ENCODE measurements around the gene AKAP12.

AKAP12 gene

GRCh38 chr6:151236668-151237401 lies 2.9 kb upstream of the AKAP12 start:
- DNase-seq: no peak

GRCh38 chr6:151240036-151240685 lies 394 bp downstream of the AKAP12 start:
- DNase-seq: peak; percentile 56

DNA sequence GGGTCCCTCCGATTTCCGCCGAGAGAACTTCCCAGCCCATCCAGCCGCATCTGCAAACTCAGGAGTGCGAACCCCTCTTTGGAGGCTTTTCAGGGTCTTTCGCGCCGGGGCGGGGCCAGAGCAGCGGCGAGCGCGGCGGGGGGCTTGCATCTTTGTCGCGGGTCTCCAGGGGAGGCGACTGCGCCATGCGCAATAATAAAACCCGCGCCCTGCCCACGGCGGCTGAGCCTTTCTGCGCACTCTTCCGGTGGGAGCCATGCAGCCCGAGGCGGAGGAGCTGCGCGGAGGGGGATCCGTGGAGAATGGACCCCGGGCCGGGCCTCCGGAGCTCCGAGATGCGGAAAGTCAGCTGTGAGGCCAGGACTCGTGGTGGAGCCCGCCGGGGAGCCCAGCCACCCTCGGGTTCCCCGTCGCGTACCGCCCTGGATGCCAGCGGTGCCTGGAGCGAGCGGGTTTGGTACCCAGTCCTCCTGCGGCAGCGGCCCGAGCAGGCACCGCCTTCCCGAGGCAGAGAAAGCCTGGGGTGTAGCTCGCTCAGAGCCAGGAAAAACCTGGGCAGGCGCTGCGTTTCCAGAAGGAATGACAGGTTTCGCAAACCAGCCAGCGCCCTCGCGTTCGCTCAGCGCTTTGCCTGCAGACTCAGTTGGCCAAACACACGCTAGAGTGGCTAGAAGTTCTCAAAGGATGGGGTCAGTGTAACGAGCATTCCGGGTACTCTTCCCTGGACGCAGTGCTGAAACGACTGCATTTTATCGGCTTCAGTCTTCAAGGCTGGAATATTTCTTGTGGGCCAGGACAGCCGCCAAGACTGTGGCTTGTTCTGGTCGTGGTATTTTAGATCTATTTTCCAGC lies 1.2 kb downstream of the AKAP12 start:
- peak; percentile 34 for DNase-seq

- DNase-seq: no peak
These were observed 2.1 kb downstream of the AKAP12 start for GRCh38 chr6:151241853-151242252.

DNA sequence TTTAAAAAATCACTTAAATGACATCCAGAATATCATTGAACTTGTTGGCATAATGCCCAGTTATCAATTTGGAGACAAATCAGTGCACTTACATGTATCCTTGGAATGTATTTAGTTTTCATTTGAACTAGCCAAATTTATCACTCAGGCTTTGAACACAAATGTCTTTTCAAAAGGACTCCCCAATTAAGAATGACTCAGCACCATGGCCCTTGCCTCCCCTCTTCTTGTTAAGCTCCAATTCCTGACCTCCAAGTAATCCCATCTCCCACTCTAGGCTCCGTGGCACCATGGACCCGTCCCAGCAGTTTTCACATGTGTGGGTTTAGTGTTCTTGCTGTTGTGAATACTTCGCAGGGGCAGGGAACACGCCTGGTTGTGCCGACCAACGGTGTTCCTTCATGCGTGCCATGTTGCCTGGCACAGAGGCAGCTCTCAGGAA lies 2.7 kb downstream of the AKAP12 start:
- DNase-seq: no peak

DNA sequence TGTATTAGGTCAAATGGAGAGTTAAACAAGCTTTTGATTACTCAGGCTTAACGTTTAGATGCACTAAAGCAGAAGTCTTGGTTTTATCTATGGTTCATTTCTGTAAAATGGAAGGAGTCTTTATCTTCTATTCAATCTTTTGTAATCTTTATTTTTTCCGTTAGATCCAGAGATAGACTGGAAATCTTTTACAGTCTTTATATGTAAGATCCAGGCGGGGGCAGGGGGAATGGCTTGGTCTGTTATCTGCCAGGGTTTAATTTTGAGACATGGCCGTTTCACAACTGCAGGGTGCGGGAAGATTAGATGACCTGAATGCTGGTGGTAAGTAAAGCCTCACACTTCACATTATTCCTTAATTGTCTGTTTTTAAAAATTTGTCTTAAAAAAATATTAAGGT lies 3.7 kb downstream of the AKAP12 start:
- DNase-seq: no peak

GRCh38 chr6:151247490-151247889 lies 7.7 kb downstream of the AKAP12 start:
- no peak for DNase-seq

DNA sequence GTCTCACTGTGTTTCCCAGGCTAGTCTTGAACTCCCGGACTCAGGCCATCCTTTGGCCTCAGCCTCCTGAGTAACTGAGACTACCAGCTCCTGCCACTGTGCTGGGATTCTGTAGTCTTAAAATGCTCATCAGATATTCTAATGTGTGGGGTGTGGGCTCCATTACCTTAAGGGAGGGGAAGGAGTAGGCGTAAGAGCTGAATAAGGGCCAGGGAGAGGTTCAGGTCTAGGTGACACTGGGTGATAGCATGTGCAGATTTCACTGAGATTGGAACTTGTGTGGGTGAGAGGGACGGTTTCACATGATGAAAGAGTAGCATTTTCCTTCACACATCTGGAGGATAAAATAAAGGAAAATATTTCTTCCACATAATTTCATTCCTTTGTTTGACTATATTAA lies 8.5 kb downstream of the AKAP12 start:
- DNase-seq: no peak

DNA sequence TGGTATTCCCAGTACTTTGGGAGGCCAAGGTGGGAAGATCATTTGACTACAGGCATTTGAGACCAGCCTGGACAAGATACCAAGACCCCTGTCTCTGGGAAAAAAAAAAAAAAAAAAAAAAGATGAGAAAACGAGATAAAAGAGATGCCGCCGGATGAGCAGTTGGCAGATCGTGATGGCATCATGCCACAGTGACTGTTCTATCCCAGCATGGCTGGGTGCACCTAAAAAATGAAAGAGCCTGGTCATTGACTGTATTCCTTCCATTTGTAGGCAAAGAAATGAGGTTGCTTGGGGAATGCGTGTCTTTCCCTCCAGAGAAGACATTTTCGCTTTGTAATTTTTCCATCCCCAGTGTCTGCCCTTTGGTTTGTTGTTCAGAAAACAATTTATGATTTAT lies 12.9 kb downstream of the AKAP12 start:
- DNase-seq: no peak

- DNase-seq: no peak
These were observed 14.8 kb downstream of the AKAP12 start for GRCh38 chr6:151254451-151255081.

- no peak for DNase-seq
These were observed 16.0 kb downstream of the AKAP12 start for GRCh38 chr6:151255811-151256210.

- no peak for DNase-seq
These were observed 18.2 kb downstream of the AKAP12 start for GRCh38 chr6:151257985-151258445.

DNA sequence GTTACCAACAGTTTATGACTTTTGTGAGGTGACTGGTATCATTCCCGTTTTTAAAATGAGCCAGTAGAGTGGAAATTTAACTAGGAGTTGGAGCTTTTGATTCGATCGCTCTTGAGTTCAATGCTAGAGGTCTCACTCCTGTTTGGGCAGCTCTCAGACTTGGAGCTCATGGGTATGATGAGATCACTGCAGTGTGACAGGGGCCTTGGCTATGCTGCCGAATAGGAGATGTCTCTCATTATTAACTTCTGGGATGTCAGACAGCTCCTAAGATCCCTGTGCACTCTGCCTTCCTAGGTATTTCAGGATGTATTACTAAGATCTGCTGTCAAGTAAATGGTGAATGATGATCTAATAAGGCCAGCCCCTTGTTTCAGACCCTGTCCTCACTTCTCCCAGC lies 20.4 kb downstream of the AKAP12 start:
- DNase-seq: no peak

- DNase-seq: no peak
These were observed 23.3 kb downstream of the AKAP12 start for GRCh38 chr6:151263035-151263434.

DNA sequence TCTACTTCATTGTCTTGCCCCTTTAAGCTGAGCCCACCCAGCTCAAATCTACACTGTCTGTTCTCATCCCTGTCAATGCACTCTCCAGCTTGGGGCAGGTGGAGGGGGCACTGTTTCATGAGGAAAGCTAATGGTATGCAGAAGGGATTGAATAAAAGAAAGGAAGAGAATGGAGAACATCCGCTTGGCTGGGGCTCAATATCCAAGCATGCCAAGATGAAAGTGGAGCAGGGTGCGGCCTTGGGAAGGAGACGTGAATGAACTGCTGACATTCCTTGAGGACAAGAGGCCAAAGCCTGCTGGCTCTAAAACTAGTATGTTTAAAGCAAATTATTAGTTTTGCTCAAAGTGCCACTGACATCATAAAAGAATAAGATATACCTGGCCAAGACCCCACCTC lies 24.2 kb downstream of the AKAP12 start:
- DNase-seq: no peak

DNA sequence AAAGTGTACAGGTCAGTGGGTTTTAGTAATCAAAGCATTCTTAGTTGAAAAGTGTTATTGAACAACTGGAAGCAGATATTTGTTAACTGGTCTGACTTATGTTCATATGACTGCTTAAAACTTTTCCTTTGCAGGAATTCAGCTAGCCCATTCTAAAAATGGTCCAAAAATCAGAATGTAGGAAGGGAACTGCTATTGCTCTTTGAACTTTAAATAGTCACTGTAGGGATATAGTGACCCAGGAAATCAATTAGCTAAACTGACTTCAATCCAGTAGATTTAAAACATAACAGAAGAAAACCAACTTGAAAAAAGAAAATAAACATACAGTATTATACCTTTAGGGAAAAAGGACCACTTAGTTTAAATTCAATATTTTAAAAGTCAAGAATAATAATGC lies 25.5 kb downstream of the AKAP12 start:
- DNase-seq: no peak

GRCh38 chr6:151269321-151269995 lies 29.7 kb downstream of the AKAP12 start:
- DNase-seq: peak; percentile 75

DNA sequence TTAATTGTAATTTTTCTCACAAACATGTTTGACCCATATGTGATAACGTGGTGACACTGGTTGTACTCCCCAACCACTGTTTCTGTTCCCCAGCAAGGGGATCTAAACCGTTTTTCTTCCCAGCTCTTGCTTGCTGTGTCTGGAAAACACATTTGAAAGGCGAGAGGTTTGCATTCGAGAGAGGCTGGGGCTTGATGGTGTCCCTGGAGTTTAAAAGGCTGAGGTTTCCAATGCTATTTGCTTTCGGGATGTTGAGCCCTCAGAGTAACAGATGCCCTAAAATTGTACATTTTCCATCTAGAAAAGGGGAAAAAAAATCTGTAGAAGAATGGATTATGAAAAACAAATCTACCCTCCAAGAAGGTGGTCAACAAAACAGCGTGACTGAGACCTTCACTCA lies 35.4 kb downstream of the AKAP12 start:
- DNase-seq: no peak

- no peak for DNase-seq
These were observed 35.8 kb downstream of the AKAP12 start for GRCh38 chr6:151275566-151275965.

DNA sequence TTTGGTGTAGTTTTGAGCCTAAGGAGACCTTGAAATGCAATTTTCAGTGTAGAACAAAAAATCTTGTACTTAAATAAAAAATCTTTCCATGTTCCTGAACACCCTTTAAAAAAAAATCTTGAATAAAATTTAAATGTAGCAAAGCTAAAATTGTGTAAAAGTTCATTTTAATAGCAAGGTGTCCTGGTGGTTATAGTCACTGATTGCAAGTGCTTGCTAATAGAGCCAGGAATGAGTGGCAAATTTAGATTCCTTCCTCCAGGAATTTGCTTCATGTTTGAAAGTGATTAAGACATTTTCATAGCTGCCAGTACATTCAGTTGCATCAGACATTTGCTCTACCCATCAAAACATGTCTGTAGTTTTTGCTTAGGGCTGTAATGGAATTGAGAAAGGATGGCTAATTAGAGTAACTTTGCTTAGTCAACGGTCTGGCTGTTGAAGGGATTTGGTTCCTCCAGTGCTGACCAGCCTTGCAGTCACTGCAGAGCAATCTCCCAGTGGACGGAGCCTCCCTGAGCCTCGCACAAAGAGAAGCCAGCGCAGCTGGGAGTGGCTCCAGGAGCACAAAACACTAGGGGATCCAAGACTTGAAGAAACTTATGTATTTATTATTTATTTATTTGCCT lies 36.5 kb downstream of the AKAP12 start:
- peak; percentile 34 for DNase-seq

DNA sequence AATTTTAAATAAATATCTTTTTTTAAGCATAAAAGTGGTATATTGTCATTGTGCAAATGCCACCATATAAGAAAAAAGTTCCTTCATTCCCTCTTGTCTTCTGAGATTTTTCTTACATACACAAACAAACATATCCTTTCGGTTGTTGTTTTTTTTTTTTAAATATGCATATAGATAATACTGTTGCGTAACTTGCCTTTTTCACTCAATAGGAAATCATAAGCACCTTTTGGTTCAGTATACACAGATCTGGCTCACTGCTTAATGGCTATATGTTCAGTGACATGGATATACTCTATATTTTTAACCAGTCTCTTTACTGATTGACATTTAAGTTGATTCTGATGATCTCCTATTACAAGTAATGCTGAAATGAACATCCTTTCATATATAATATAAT lies 40.1 kb downstream of the AKAP12 start:
- no peak for DNase-seq

- no peak for DNase-seq
These were observed 41.1 kb downstream of the AKAP12 start for GRCh38 chr6:151280859-151281258.

All from HCEC 1CT (cell line).